BLaER1 treated with 17β-estradiol and CSF1 and Interleukin-3, amounts not matched to agents 10 nM and 100 nM (cell line): Measurements from ENCODE around the gene CYB561A3.
"Not testable (repeated sequence)": the region's sequence is repeated elsewhere in the genome, so short reads cannot be mapped to it uniquely, and the experiment has no call there.

Experiments used
- H3K27ac ChIP-seq, 11 experiments: shearing (Covaris generic); formaldehyde crosslinking; 2 replicates each; pipeline ENCODE4 v1.8.1; 2022
- H3K27me3 ChIP-seq, 11 experiments: shearing (Covaris generic); formaldehyde crosslinking; 2 replicates each; pipeline ENCODE4 v1.8.1; 2022
- H3K36me3 ChIP-seq, 11 experiments: shearing (Covaris generic); formaldehyde crosslinking; 2 replicates each; pipeline ENCODE4 v1.8.1; 2022
- H3K4me1 ChIP-seq, 10 experiments: shearing (Covaris generic); formaldehyde crosslinking; 2 replicates each; pipeline ENCODE4 v1.8.1; 2022
- H3K4me2 ChIP-seq, 11 experiments: shearing (Covaris generic); formaldehyde crosslinking; 2 replicates each; pipeline ENCODE4 v1.8.1; 2022
- H3K4me3 ChIP-seq, 10 experiments: shearing (Covaris generic); formaldehyde crosslinking; 2 replicates each; pipeline ENCODE4 v1.8.1; 2022
- H3K9ac ChIP-seq, 11 experiments: shearing (Covaris generic); formaldehyde crosslinking; 2 replicates each; pipeline ENCODE4 v1.8.1; 2022
- H3K9me3 ChIP-seq, 11 experiments: shearing (Covaris generic); formaldehyde crosslinking; replicated peaks in 1 of 11; 2 replicates each; pipeline ENCODE4 v1.8.1; 2022
- H4K20me1 ChIP-seq, 11 experiments: shearing (Covaris generic); formaldehyde crosslinking; 2 replicates each; pipeline ENCODE4 v1.8.1; 2022
- Cebpa-rat ChIP-seq, 11 experiments: shearing (Covaris generic); IDR thresholded peaks; 2 replicates each; pipeline ENCODE4 v1.8.1; 2022

Gene CYB561A3

DNA sequence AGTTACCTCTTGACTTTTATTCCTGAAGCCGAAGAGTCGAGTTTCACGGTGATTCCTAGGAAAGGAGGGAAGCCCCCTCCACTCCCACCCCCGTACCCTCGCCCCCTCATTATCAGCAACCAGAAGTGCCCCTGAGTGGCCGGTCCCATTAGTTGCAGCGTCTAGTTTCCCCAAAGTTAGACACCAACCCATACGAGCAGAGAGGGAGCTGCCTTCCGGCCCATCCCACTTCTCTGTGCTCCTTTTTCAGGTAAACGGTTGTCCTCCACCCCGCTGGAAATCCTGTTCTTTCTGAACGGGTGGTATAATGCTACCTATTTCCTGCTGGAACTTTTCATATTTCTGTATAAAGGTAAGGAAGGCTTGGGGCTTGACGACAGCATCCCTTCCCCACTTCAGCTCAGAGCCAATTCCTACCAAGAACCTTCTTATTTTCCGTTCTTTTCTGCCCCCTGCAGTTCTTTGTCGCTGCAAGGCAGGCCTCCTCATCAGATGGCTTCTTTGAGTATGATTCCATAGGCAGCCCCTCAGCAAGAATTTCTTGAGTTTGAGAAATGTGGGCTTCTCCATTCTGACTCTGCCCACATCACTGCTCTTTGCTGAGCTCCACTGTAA, 31.4 kb upstream of the CYB561A3 start:
- peaks cover 10 to 18% (median 16%) of the 10 kb centered on the region in 10 experiments; a peak in 18 of 20 replicates for H3K4me1 ChIP-seq
- peak overlapping the region in 5 of 11 experiments; percentile 18 to 74 (median 67); a peak in 6 of 22 replicates for H3K27ac ChIP-seq
- H3K27me3 ChIP-seq, result peaks cover 16 to 33% (median 30%) of the 10 kb centered on the region in 11 experiments
- H4K20me1 ChIP-seq, result no peaks in the 10 kb centered on the region
- peaks cover 0 to 7% (median 5%) of the 10 kb centered on the region in 11 experiments; a peak in 6 of 22 replicates for H3K9me3 ChIP-seq
- TF ChIP-seq Cebpa-rat (IDR thresholded peaks at IDR 0.05), result no peak
- H3K4me3 ChIP-seq, result peak overlapping the region; percentile 52 to 76 (median 62)
- peaks cover 0 to 32% (median 4%) of the 10 kb centered on the region in 11 experiments; a peak in 13 of 22 replicates for H3K36me3 ChIP-seq
- H3K9ac ChIP-seq, result peak overlapping the region; percentile 45 to 80 (median 67); a peak in 17 of 22 replicates
- peak overlapping the region; percentile 74 to 96 (median 87) for H3K4me2 ChIP-seq

DNA sequence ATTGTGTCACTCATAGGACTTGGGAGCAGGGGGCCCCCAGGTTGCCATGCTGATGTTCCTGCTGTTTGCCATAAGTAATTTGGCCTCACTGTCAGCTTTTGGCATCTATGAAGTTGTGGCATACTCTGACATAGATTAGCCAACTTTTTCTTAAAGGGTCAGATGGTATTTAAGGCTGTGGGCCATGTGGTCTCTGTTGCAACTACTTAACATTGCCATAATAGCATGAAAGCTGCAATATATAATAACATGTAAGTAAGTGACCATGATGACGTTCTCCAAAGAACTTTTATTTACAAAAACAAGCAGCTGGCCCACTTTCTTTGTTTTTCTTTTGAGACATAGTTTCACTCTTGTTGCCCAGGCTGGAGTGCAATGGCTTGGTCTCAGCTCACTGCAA, 28.5 kb upstream of the CYB561A3 start:
- TF ChIP-seq Cebpa-rat (IDR thresholded peaks at IDR 0.05), result no peak

DNA sequence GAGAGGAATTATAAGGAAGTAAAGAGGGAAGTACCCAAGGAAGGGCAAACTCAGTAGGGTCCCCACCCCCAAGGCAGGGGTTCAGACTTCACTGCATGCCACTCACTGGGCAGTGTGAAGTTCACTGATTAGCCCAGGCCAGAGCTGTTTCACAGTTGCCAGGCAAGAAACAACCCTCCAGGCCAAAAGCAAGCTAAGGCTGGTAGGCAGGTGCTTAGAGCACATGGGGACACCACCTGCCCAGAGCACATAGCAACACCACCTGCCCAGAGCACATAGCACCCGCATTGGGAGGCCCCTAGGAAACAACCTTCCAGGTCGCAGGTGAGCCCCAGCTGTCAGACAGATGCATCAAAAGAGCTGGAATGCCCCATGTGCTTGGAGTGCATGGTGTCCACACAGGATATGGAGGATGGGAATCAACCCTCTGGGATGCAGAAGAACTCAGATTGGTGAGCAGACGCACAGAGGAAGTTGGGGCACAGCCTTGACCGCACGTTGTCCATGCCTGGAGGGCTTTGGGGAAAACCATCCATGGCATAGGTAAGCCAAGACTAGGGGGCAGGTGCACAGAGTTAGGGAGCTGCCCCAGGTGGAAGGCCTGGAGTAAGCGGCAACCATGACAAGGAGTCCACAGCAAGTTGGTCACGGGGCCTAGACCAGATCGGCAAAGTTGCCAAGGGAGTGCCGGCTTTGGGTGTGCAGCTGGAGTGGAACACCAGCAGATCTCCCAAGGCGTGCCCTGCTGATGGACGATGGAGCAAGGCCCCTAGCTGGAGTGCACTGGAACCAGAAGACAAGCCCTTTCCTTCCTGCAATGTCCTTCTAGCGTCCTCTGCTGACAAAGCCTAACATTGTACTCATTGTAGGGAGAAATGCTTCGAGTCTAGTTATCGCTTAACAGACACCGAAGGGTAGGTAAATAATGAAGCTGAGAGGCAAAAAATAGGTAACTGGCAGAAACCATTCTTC, 22.9 kb upstream of the CYB561A3 start:
- H3K36me3 ChIP-seq, result peaks cover 0 to 15% (median 7%) of the 10 kb centered on the region in 11 experiments; a peak in 8 of 22 replicates
- no peak for TF ChIP-seq Cebpa-rat (IDR thresholded peaks at IDR 0.05)
- peaks cover 0 to 52% (median 23%) of the 10 kb centered on the region in 10 experiments; a peak in 14 of 20 replicates for H3K4me1 ChIP-seq
- no peaks in the 10 kb centered on the region for H3K27me3 ChIP-seq
- 0 out of 22 replicates have a peak overlapping the region, but pooled peaks of 1 of the 11 experiments have one; percentile 9 for H3K9ac ChIP-seq
- H3K4me2 ChIP-seq, result peak overlapping the region in 4 of 11 experiments; percentile 23 to 42 (median 41); a peak in 6 of 22 replicates
- no peak overlapping the region for H3K4me3 ChIP-seq
- H3K9me3 ChIP-seq, result peaks cover 0 to 1% (median under 1%) of the 10 kb centered on the region in 11 experiments; a peak in 5 of 22 replicates
- no peaks in the 10 kb centered on the region for H4K20me1 ChIP-seq
- 0 out of 22 replicates have a peak overlapping the region, but pooled peaks of 1 of the 11 experiments have one; percentile 13 for H3K27ac ChIP-seq

More for the DNA sequence above, 28.5 kb upstream of the CYB561A3 start:
- Histone ChIP-seq H3K36me3 (peaks cover 0 to 8% (median 4%) of the 10 kb centered on the region in 11 experiments; a peak in 6 of 22 replicates), H3K27ac (no peak overlapping the region), H3K4me1 (peaks cover 10 to 18% (median 14%) of the 10 kb centered on the region in 10 experiments; a peak in 18 of 20 replicates), H4K20me1 (no peaks in the 10 kb centered on the region), H3K9me3 (peaks cover 0 to 7% (median 5%) of the 10 kb centered on the region in 11 experiments; a peak in 6 of 22 replicates), H3K27me3 (peaks cover 16 to 32% (median 30%) of the 10 kb centered on the region in 11 experiments), H3K4me2 (no peak overlapping the region), H3K4me3 (no peak overlapping the region), H3K9ac (no peak overlapping the region)

DNA sequence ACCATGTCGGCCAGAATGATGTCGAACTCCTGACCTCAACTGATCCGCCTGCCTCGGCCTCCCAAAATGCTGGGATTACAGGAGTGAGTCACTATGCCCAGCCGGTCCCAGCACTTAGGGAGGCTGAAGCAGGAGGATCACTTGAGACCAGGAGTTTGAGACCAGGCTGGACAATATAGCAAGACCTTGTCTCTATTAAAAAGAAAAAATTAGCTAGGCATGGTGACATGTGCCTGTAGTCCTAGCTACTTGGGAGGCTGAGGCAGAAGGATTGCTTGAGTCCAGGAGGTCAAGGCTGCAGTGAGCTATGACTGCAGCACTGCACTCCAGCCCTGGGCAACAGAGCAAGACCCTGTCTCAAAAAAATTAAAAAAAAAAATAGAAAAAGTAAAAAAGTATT, 22.2 kb upstream of the CYB561A3 start:
- H3K27me3 ChIP-seq, H3K9me3 ChIP-seq, H4K20me1 ChIP-seq, H3K4me3 ChIP-seq: not testable (repeated sequence)
- Histone ChIP-seq H3K27ac (peak overlapping the region in 1 of 11 experiments; percentile 13; a peak in 1 of 22 replicates), H3K9ac (peak overlapping the region in 1 of 11 experiments; percentile 9; a peak in 1 of 22 replicates), H3K36me3 (peaks cover 0 to 17% (median 7%) of the 10 kb centered on the region in 11 experiments; a peak in 8 of 22 replicates), H3K4me1 (peaks cover 0 to 59% (median 30%) of the 10 kb centered on the region in 10 experiments; a peak in 16 of 20 replicates), H3K4me2 (peak overlapping the region in 3 of 11 experiments; percentile 40 to 42 (median 42); a peak in 5 of 22 replicates)

DNA sequence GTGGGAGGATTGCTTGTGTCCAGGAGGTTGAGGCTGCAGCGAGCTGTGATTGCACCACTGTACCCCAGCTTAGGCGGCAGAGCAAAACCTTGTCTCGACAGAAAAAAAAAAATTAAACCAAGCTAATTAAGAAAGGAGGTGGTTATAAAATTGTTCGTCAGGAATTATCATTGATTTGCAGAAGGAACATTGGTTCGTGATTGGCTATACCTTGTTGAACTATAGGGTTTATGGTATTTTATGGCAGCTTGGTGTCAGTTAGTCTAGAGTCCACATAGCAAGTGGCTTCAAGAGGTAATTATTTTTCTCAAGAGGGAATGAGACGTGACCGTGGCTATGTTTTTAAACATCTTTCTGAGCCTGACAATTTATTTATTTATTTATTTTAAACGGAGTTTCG, 19.2 kb upstream of the CYB561A3 start:
- TF ChIP-seq Cebpa-rat (IDR thresholded peaks at IDR 0.05), result no peak
- peaks cover 0 to 74% (median 44%) of the 10 kb centered on the region in 10 experiments; a peak in 16 of 20 replicates for H3K4me1 ChIP-seq
- H4K20me1 ChIP-seq, result no peaks in the 10 kb centered on the region
- no peak overlapping the region for H3K4me3 ChIP-seq
- H3K4me2 ChIP-seq, result peak overlapping the region in 1 of 11 experiments; percentile 57; a peak in 1 of 22 replicates
- no peak overlapping the region for H3K9ac ChIP-seq
- H3K27me3 ChIP-seq, result no peaks in the 10 kb centered on the region
- peak overlapping the region in 3 of 11 experiments; percentile 28 to 56 (median 50); a peak in 5 of 22 replicates for H3K27ac ChIP-seq
- no peaks in the 10 kb centered on the region for H3K9me3 ChIP-seq
- H3K36me3 ChIP-seq, result peaks cover 3 to 37% (median 17%) of the 10 kb centered on the region in 11 experiments; a peak in 21 of 22 replicates

DNA sequence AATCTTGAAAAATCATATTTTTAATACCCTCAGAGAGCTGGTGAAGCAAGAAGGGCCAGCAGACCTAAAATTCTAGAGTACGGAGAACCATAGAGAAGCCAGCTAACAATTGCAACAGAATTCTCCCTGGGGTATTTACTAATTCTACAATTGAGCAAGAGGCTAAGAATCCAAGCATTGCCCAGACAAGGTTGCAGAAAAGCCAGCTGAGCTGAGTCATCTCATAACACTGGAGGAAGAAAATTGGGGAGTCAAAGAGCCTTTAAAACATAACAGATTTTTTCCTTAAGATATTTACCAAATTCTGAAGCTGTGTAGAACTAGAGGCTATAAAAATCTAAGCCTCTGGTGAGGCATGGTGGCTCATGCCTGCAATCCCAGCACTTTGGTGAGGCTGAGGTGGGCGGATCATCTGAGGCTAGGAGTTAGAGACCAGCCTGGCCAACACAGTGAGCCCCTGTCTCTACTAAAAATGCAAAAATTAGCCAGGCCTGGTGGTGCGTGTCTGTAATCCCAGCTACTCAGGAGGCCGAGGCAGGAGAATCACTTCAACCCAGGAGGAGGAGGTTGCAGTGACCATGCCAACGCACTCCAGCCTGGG, 17.1 kb upstream of the CYB561A3 start:
- Histone ChIP-seq H3K4me2 (peak overlapping the region in 10 of 11 experiments; percentile 2 to 73 (median 56); a peak in 17 of 22 replicates), H3K27ac (peak overlapping the region; percentile 44 to 88 (median 79); a peak in 21 of 22 replicates)

DNA sequence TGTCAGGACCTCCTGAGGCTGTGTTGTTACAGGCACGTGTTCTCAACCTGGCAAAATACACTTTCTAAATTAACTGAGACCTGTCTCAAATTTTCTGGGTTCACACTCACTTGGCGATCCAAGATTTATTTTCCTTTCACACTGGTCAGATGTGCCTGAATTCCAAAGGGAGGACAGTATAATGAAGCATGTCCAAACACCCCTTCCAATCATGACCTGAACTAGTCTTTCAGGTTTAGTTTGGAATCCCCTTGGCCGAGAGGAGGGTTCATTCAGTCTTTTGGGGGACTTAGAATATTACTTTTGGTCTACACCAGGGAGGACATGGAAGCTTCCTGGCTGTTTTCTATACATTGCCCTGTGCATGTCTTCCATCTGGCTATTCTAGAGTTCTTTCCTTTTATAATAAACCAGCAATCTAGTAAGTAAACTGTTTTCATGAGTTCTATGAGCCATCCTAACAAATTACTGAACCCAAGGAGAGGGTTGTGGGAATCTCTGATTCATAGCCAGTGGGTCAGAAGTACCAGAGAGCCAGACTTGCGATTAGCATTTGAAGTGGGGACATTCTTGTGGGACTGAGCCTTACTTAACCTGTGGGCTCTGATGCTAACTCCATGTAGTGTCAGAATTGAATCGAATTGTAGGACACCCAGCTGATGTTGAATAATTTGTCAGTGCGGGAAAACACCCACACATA, 15.9 kb upstream of the CYB561A3 start:
- H3K36me3 ChIP-seq, result peaks cover 32 to 56% (median 46%) of the 10 kb centered on the region in 11 experiments
- H3K4me1 ChIP-seq, result peaks cover 0 to 49% (median 36%) of the 10 kb centered on the region in 10 experiments; a peak in 16 of 20 replicates
- H4K20me1 ChIP-seq, result no peaks in the 10 kb centered on the region
- no peak for TF ChIP-seq Cebpa-rat (IDR thresholded peaks at IDR 0.05)
- peak overlapping the region in 8 of 11 experiments; percentile 43 to 73 (median 62); a peak in 14 of 22 replicates for H3K4me2 ChIP-seq
- H3K9ac ChIP-seq, result peak overlapping the region in 7 of 11 experiments; percentile 10 to 78 (median 64); a peak in 10 of 22 replicates
- peak overlapping the region; percentile 14 to 88 (median 79); a peak in 20 of 22 replicates for H3K27ac ChIP-seq
- H3K9me3 ChIP-seq, result peaks cover 8 to 31% (median 25%) of the 10 kb centered on the region in 11 experiments; a peak in 20 of 22 replicates
- H3K27me3 ChIP-seq, result no peaks in the 10 kb centered on the region
- no peak overlapping the region for H3K4me3 ChIP-seq

More for the DNA sequence above, 17.1 kb upstream of the CYB561A3 start:
- Histone ChIP-seq H4K20me1 (no peaks in the 10 kb centered on the region), H3K27me3 (no peaks in the 10 kb centered on the region), H3K36me3 (peaks cover 24 to 44% (median 35%) of the 10 kb centered on the region in 11 experiments), H3K4me3 (no peak overlapping the region), H3K4me1 (peaks cover 0 to 61% (median 40%) of the 10 kb centered on the region in 10 experiments; a peak in 16 of 20 replicates), H3K9me3 (peaks cover 5 to 19% (median 14%) of the 10 kb centered on the region in 11 experiments; a peak in 20 of 22 replicates), H3K9ac (peak overlapping the region in 10 of 11 experiments; percentile 22 to 78 (median 63); a peak in 19 of 22 replicates)
- TF ChIP-seq Cebpa-rat (IDR thresholded peaks at IDR 0.05), result peak; percentile 46 to 93 (median 84); a peak in 19 of 22 replicates
